Measurements from ENCODE around the gene MYRIP.
"Not testable (repeated sequence)": the region's sequence is repeated elsewhere in the genome, so short reads cannot be mapped to it uniquely, and the experiment has no call there.

DNA sequence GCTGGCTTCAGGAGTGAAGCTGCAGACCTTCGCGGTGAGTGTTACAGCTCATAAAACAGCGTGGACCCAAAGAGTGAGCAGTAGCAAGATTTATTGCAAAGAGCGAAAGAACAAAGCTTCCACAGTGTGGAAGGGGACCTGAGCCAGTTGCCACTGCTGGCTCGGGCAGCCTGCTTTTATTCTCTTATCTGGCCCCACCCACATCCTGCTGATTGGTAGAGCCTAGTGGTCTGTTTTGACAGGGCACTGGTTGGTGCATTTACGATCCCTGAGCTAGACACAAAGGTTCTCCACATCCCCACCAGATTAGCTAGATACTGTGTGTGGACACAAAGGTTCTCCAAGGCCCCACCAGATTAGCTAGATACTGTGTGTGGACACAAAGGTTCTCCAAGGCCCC, 267.7 kb downstream of the MYRIP start:
- not testable (repeated sequence) for TF ChIP-seq EP300, POLR2A, POLR2AphosphoS5 (IDR thresholded peaks at IDR 0.05)
- TF ChIP-seq, protein P1, sequence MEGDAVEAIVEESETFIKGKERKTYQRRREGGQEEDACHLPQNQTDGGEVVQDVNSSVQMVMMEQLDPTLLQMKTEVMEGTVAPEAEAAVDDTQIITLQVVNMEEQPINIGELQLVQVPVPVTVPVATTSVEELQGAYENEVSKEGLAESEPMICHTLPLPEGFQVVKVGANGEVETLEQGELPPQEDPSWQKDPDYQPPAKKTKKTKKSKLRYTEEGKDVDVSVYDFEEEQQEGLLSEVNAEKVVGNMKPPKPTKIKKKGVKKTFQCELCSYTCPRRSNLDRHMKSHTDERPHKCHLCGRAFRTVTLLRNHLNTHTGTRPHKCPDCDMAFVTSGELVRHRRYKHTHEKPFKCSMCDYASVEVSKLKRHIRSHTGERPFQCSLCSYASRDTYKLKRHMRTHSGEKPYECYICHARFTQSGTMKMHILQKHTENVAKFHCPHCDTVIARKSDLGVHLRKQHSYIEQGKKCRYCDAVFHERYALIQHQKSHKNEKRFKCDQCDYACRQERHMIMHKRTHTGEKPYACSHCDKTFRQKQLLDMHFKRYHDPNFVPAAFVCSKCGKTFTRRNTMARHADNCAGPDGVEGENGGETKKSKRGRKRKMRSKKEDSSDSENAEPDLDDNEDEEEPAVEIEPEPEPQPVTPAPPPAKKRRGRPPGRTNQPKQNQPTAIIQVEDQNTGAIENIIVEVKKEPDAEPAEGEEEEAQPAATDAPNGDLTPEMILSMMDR (IDR thresholded peaks at IDR 0.05), result not testable (repeated sequence)

All from suprapubic skin (tissue), 4 donors.